SK-N-MC (cell line): ENCODE results near the gene CAMK1D.

ENCODE experiments used
- EZH2 ChIP-seq: fragments of 200-600 bp; sonication (generic); IDR thresholded peaks from one replicate; pipeline ENCODE4 v1.6.1; 2017; ENCODE audit warnings: antibody characterized with exemption
- FOXP2 ChIP-seq: optimal IDR thresholded peaks from 2 replicates; pipeline ENCODE3; 2011; ENCODE audit warnings: mild to moderate bottlenecking, moderate library complexity; ENCODE audit not compliant: insufficient read depth; ENCODE audit errors: extremely low read length, control extremely low read depth
- POLR2AphosphoS5 ChIP-seq: IDR thresholded peaks from 2 replicates; pipeline ENCODE4 v1.6.1; 2012; ENCODE audit warnings: mild to moderate bottlenecking, low read depth, low read length, borderline replicate concordance

- no peak for TF ChIP-seq EZH2
- TF ChIP-seq FOXP2 = no peak
- TF ChIP-seq POLR2AphosphoS5 = no peak
Observed at GRCh38 chr10:12799714-12800113, 450.4 kb downstream of the CAMK1D start.
